NCI-H460 (cell line): ENCODE measurements around the gene LHX2. TPM values are rescaled to one million over a fixed set of nuclear protein-coding genes. Genes with fewer than 3 reads are reported as not detected.
A peak's percentile ranks its signal among the peaks of the same experiment; 100 is the strongest.
"Not testable (repeated sequence)": the region's sequence is repeated elsewhere in the genome, so short reads cannot be mapped to it uniquely, and the experiment has no call there.

Source experiments
- DNase-seq: peaks from one replicate; pipeline ENCODE4 v3.0.0-alpha.2; 2016; ENCODE audit warnings: low read depth; ENCODE audit errors: extremely low read depth
- polyA plus RNA-seq: library from polyadenylated mRNA; depleted of rRNA; stranded (reverse); fragments of >200 nt; gene quantifications from 2 replicates; pipeline ENCODE4 v1.2.3, GENCODE V29; 2014; cell fraction: nucleus; rRNA removed
- total RNA-seq: library from RNA; depleted of rRNA; stranded (reverse); fragments of >200 nt; shearing (Covaris generic); gene quantifications from 2 replicates; pipeline ENCODE4 v1.2.3, GENCODE V29; 2014; rRNA removed

Gene LHX2, protein sequence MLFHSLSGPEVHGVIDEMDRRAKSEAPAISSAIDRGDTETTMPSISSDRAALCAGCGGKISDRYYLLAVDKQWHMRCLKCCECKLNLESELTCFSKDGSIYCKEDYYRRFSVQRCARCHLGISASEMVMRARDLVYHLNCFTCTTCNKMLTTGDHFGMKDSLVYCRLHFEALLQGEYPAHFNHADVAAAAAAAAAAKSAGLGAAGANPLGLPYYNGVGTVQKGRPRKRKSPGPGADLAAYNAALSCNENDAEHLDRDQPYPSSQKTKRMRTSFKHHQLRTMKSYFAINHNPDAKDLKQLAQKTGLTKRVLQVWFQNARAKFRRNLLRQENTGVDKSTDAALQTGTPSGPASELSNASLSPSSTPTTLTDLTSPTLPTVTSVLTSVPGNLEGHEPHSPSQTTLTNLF
- 4.6 and 5.5 TPM in 2 replicates for total RNA-seq
- 8.2 and 10.9 TPM in 2 replicates for polyA plus RNA-seq

DNA sequence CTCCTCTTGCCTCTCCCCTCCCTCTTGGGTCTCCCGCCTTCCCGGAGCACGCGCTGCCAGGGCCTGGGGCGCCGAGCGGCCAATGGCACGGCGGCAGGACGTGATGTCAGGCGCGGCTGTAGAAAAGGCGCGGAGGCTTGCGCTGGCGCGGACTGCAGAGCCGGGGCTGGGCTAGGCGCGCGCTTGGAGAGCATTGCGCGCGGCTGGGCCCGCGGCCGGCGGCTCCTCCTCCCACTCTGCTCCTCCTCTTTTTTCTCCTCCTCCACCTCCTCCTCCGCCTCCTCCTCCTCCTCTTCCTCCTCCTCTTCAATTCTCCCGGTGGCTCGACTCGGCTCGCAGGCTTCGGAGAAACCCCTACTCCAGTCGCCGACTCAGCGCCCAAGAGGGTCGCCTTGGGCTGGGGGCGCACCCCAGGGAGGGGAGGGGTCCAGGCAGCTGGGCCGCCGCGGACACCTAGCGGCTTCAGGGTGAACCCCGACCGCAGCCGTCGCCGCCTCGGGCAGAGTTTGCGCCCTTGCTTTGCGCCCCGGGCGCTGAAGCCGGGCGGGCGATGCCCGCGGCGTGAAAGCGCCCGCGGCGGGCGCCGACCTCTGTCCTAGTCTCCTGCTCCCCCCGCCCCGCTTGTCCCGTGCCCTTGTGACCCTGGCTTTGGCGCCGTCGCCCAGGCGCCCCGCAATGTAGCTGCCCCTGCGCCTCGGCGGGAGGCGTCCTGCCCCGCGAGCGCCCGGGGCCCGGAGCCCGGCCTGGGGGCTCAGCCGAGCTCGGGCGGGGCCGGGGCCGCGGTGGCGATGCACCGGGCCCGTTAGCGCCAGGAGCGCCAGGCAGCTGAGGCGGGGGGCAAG is at the start of gene LHX2:
TSS of gene LHX2 (plus strand) at position 309 of the 842 bp plus-strand sequence. CDS start 581 bp downstream, outside the sequence.
- DNase-seq: peak; percentile 88

DNA sequence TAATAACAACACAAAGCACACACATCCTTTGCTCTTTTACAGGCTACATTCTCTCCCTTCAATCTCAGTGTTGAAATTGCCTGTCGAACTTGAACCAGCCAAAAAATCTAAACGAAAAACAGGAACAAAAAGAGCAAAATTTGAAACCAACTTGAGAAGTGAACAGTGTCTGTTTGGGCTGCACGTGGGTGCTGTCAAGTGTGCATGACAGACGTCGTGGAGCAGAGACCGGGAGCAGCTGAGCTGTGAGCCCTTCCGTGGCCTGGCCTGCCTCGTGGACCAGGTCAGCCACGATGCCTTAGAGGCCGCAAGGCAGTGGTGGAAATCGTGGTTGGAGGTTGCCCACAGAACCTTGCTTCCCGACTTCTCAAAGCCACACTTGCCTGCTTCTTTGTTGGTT is 46.8 kb upstream of the LHX2 start:
- DNase-seq: no peak

DNA sequence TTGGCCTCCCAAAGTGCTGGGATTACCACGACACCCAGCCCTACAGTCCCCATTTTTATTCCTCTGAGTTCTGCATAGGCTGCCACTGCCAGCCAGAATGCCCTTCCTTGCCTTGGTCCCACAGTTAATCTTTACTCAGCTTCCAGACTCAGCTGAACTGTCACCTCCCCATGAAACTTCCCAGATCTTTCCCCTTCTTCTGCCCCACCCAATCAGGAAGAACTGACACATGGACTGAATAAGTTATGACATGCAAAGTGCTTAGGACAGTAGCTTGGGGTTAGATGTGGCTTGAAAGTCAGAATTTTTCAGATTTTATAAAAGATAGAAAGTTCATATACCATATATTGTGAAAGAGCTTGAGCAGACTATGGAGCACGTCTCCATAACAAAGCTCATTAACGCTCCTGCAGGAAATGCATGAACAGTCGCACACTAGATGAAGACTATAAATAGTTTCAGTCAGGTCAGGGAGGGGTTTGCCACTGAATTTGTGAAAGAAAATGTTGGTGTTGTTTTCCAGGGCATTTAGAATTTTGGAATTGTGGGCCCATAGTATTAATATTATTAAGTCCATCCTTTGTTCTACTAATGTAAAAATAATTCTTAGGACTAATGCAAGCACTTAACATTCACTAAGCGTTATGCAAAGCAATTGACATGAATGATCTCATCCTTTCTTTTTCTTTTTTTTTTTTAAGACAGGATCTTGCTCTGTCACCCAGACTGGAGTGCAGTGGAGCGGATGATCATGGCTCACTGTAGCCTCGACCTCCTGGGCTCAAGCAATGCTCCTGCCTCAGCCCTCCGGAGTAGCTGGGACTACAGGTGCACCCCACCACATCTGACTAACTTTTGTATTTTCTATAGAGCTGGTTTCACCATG is 45.5 kb upstream of the LHX2 start:
- DNase-seq: no peak

DNA sequence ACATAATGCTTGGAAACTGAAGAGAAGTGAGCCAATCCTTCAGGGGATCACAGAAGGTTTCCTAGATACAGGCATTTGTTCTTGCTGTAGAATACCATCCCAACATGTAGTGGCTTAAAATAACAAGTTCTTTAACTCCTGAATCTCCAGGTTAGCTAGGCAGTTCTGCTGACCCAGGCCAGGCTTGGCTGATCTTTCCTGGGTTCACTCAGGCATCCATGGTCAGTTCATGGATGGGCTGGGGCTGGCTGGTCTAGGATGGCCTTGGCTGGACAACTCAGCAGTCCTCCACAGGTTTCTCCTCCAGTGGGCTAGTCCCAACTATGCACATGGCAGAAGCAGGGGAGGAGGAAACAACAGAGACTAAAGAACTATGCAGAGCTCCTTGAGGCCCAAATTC is 44.2 kb upstream of the LHX2 start:
- no peak for DNase-seq

DNA sequence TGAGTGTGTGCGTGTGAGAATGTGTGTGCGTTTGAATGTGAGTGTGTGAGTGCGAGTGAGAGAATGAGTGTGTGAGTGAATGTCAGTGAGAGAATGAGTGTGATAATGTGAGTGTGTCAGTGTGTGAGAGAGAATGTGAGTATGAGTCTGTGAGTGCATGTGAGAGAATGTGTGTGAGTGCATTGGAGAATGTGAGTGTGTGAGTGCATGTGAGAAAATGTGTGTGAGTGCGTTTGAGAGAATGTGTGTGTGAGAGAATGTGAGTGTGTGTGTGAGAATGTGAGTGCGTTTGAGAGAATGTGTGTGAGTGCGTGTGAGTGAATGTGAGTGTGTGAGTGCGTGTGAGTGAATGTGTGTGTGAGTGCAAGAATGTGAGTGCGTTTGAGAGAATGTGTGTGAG is 39.0 kb upstream of the LHX2 start:
- DNase-seq: no peak

DNA sequence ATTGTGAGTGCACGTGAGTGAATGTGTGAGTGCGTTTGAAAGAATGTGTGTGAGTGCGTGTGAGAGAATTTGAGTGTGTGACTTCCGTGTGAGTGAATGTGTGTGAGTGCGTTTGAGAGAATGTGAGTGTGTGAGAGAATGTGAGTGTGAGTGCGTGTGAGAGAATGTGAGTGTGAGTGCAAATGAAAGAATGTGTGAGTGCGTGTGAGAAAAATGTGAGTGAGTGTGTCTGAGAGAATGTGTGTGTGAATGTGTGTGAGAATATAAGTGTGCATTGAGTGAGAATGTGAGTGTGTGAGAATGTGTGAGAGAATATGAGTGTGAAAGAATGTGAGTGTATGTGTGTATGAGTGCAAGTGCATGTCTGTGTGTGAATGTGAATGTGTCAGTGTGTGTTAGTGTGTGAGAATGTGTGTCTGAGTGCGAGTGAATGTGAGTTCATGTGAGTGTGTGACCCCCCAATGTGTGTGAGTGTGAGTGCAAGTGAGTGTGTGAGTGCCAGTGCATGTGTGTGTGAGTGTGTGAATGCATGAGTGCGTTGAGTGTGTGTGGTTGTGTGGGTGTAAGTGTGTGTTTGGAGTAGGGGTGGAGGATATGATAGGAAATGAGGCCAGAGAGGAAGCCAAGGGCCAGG is 37.9 kb upstream of the LHX2 start:
- no peak for DNase-seq

DNA sequence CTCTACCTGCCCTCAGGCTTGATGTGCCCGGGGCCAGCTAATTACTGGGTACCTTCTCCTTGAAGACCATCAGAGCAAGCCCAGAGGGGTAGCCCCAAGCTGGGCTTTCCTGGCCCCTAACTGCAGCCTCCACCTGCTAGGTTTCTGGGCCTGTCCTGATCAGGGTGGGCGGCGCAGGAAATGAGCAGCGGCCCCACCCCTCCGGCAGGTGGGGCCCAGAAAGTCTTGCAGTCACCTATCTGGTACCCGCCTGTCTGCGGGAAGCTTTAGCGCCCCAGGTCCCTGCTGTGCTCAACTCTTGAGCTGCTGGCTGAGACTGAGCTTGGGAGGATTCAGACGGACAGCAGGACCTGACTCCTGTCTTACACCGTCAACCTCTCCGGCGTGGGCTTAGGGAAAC is 37.1 kb upstream of the LHX2 start:
- DNase-seq: no peak

DNA sequence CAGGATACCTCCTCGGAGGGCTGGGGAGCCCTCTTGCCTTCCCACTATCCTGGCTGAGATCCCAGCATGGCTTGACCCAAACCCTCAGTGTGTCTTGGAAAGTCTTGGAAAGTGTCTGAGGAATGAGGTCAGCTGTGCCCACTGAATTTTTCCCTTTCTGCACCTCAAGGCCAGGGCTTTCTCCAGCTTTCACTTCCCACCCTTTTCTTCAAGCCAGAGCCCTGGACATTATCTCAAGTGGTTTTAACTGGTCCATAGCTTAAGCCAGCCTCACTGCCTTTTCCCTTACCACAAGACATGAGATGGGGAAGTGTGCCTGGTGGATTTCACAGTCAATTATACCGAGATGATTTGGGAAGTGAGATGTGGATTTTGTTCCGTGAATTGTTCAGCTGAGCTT is 35.7 kb upstream of the LHX2 start:
- no peak for DNase-seq

DNA sequence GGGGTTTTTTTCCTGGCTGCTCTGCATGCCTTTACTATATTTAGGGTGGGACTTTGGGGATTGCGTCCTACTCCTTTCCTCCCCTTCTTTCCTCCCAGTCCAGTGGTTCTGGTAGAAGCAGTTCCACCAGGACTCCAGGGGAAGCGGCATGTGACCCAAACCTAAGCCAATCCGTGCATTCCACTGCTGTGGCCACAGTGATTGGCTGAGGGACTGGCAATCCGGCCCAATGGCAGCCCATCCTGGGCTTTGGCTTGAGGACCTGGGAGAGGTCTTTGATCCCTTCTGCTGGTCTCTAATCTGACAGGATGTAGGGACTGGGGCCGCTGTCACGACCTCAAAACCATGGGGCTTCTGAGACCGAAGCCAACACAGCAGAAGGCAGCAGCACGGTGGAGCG is 35.0 kb upstream of the LHX2 start:
- DNase-seq: not testable (repeated sequence)

DNA sequence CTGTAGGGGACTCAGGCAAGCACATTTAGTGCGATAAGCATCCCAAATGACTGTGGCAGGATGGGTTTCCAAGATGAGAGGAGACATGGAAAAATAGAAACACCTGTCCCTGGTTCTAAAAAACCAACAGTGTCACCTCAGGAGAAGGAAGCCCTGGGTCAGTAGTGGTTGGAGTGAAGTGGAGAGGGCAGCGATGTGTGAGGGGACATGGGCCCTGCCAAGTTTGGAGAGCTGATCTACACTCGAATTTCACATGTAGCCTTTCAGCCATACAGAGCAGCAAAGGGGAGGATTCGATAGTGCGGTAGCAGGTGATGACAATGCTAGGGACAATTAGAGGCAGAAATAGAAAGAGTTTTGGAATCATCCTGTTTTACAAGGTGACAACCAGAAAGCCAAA is 32.6 kb upstream of the LHX2 start:
- no peak for DNase-seq

DNA sequence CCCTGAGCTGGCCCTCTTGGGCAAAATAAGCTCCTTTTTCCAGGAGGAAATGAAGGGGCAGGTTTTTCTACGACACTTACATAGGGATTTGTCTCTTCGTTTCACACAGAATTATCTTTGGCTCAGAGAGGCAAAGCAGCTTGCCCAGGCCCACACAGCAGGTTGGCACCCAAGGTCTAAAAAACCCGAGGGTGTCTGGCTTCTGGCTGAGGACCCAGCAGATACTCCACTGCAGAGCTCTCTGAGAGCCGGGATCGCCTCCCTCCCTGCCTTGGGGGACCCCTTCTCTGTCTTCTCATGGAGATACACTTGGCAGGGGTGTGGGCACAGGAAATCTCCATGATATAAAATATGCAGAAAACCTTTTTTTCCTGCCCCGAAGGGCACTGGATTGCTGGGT is 29.0 kb upstream of the LHX2 start:
- DNase-seq: no peak

DNA sequence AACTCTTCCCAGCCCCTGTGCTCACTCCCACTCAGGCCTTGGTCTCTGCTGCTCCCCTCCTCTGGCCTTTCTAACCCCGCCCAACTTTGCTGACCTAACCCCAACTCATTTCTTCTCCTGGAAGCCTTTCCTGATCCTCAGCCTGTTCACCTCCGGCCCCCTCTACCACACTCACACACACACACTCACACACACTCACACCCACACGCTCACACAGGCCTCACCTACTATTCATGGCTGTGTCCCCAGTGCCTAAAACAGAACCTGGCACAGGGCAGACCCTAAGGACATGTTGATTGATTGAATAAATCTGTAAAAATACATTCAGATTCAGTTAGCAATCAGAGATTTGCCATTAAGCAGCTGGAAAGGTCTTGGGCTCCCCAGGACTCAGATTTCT is 28.5 kb upstream of the LHX2 start:
- DNase-seq: no peak

DNA sequence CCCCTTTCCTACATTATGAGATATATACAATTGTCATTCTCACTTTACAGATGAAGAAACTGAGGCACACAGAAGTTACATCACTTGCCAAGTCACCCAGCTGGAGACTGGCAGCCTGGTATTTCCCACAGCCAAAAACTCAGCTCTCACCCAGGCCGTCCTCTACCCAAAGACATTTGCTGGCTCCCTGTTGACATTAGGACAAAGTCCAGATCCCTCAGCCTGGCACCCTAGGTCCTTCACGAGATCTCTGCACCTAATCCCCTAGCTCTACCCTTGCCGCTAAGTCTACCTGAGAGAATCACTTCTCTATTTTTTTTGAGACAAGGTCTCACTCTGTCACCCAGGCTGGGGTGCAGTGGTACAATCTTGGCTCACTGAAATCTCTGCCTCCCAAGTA is 26.8 kb upstream of the LHX2 start:
- DNase-seq: no peak

DNA sequence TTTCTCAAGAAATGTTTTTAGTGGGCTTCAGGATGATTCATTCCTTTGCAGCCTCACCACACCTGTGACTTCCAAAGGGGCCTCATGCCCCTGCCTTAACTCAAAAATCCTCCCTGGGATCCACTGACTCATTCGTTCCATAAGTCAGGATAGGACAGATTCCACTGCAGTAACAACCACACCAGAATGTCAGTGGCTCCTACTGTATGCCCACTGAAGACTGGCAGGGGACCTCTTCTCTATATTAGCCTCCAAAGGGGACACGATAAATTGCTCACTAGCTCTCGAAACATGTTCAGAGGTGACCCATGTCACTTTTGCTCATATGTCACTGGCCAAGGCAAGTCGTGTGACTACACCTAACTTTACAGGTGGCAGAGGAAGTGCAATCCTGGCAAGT is 25.7 kb upstream of the LHX2 start:
- DNase-seq: no peak

DNA sequence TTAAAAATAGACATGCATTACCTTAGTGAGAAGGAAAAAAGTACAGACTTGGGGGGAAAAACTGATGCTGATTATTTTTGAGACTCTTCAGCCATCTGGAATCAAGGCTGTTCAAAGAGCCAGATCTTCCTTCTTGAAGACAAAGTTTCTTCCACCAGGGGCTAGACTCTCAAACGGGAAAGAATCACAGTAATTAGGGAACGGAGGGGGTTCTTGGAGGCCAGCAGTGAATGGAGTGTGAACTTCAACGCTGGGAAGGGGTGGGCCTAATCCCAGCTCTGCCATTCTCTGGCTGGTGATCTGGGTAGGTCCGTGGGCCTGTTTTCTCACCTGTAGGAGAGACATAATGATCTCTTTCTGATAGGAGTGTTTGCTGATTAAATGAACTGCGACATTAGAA is 21.1 kb upstream of the LHX2 start:
- no peak for DNase-seq

DNA sequence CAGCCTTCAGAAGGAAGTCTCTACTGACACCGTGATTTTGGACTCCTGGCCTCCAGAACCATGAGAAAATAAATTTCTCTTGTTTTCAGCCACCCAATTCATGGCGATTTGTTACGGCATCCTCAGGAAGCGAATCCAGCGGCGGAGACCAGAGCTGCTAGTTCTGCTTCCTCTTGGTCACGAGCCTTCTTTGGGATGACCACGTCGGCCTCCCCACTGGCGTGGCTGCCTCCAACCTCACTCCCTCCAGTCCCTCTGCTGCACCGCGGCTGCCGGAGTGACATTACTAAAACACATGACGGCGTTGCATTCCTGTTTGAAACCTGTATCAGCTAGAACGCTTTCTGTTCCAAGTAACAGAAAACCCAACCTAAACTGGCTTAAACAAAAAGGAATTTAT is 18.9 kb upstream of the LHX2 start:
- not testable (repeated sequence) for DNase-seq

DNA sequence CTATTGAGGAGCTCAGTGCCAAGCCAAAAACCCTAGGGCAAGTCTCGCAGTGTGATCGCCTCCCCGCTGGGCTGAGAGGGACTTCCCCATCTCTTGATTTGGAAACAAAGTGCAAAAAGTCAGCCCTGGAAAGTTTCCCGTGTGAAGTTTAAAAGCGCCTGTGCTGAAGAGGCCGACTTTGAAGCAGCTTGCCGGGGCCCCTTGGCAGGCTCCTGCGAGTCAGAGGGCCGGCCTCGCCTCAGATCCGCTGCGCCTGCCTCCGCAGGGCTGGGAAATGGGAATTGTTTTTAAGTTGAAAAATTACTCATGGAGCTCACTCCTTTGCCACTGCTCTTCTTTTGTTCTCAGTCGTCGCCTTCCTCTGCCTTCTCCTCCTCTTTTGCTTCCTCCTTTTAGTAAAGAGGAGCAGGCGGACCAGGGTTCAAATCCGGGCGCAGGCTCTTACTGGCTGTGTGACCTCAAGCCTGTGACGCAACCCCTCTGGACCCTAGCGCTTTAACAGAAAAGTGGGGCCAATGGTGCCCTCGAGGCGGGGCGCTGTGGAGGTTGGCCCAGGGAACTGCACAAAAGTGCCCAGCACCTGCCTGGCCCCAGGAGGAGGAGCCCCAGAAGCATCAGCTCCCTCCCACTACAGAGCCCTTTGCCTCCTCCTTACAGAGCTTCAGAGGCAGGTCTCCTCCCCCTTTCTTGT is 14.7 kb upstream of the LHX2 start:
- DNase-seq: no peak

DNA sequence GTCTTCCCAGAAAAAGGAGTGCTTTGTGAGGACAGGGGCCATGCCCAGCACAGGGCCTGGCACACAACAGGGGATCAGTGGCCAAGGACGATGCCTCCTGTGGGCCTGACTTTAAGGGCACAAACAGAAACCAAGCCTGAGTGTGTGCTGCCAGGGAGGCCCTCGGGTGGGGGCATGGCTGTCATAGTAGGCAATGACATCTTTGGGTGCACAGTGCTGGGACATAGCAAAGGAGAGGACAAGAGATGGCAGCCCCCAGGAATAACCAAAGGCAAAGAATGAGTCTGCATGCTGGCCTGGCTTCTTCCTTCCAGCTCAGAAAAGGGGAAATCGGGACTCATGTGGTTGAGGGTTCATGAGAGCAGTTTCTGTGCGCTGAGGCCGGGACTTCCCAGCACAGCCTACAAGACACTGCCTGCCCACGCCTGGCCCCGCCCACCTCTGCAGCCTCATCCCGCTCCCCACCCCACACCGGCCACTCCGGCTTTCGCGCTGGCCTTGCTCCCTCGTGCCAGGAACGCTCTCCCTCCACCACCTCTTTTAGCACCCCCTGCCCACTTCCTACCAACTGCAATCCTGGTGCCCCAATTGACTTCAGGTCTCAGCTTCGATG is 13.8 kb upstream of the LHX2 start:
- DNase-seq: no peak

DNA sequence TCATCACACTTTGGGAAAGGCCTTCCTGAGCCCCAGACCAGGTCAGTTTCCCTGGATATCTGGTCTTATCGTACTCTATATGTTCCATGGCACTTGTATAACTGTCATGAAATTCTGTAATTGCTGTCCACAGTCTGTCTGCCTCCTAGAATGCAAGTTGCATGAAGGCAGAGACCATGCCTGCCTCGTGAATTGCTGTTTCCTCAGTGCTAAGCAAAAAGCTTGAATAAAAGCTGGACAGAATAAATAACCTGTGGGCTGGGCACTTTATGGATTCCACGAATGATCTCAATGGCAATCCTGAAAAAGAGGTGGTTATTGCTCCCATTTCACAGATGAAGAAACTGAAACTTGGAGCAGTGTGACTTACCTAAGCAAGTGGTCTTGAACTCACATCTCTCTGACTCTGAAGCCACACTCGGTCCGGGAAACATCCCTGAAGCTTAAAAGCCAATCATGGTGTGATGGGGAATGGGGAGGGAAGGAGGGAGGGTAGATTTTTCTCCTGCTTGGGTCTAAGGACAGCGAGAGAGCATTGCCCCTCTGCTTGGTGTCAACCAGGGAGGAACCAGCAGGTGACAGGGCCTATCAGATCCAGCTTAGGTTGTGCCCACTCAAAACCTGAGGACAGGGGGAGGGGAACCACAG is 13.2 kb upstream of the LHX2 start:
- no peak for DNase-seq
